ENCODE results near the gene GPR135. TPM values are rescaled to one million over a fixed set of nuclear protein-coding genes. Genes with fewer than 3 reads are reported as not detected.
"Not testable (repeated sequence)": the region's sequence is repeated elsewhere in the genome, so short reads cannot be mapped to it uniquely, and the experiment has no call there.

GPR135 gene
- total RNA-seq, 1 donor from 2014 or later: 0.68 TPM

DNA sequence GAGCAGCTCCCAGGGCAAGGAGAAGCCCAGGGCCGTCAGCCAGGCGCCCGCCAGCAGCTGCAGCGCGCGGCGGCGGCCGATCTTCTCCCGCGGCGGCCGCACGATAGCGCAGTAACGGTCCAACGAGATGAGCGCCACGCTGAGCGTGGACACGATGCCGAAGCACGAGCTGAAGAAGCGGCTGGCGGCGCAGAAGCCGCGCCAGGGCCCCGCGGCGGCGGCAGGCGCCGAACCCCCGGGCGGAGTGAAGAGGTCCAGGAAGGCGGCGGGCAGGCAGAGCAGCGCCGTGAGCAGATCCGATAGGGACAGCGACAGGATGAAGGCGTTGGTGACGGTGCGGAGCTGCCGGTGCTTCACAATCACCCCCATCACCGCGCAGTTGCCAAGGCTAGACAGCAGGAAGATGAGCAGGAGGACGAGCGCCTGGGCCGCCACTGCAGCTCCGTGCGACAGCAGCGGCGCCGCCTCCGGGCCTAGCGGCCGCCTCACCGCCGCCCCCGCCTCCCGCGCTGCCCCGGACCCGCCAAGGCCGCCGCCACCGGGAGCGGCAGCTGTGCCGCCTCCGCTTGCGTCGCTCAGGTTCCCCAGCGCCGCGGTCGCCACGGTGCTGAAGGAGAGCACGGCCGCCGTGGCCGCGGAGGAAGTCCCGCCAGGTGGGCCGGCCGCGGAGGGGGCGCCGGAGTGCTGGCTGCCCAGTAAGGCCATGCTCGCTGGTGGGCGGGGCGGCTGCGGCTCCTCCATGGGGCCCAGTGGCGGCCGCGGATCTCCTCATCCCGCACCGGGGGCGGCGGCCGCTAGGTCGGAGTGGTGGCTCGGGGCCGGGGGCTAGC is 479 bp downstream of the GPR135 start:
- peak; percentile 71 for DNase-seq

GRCh38 chr14:59463787-59464485 is 1.2 kb downstream of the GPR135 start:
- no peak for DNase-seq

GRCh38 chr14:59461891-59462290 is 3.3 kb downstream of the GPR135 start:
- no peak for DNase-seq

DNA sequence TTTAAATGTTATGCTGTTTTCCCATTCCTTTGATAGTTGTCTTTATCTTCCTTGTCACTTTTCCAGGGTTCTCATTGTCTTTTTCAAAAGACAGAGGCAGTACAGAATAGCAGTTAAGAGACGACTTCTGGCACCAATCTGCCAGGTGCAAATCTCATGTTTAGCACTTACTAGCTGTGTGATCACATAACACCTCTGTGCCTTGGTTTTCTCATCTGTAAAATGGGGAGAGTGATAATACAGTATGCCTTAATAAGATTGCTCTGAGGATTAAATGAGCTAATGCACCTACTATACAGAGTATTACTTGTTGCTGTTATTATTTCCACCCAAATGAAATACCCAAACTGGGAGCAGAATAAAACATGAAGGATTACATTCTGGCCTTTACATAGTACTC is 4.8 kb downstream of the GPR135 start:
- no peak for DNase-seq

DNA sequence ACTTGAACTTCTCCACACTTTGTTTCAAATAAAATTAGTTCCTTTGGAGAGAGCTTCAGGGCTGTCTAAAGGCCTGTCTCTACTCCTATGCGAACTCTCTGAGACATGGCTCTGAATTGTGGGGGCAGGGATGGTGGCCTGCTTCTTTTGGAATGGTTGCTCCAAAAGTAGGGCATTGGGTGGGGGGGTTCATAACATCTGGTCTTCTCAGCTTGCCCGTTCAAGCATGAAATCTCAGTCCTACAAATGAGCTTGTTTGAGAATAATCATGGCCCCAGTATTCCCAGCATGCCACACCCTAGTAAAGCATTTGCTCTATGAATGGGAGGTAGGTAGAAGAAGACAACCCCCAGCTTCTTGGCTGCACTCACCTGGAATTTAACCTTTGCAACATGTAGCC is 6.7 kb downstream of the GPR135 start:
- DNase-seq: no peak

DNA sequence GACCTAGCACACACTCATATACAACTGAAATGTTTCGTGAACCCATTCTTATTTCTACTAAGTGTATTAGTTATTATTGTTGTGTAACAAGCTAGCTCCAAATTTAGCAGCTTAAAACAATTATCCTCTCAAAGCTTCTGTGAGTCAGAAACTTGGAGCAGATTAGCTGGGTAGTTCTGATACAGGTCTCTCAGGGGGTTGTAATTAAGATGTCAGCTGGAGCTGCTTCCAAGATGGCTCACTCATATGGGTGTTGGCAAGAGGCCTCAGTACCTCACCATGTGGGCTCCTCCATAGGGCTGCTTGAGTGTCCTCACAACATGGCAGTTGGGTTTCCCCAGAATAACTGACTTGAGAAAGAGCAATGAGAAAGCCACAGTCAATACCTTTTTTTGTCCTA is 9.8 kb downstream of the GPR135 start:
- DNase-seq: no peak

- DNase-seq: no peak
These were observed 11.0 kb downstream of the GPR135 start for GRCh38 chr14:59454139-59454538.

GRCh38 chr14:59451849-59452248 is 13.3 kb downstream of the GPR135 start:
- no peak for DNase-seq

DNA sequence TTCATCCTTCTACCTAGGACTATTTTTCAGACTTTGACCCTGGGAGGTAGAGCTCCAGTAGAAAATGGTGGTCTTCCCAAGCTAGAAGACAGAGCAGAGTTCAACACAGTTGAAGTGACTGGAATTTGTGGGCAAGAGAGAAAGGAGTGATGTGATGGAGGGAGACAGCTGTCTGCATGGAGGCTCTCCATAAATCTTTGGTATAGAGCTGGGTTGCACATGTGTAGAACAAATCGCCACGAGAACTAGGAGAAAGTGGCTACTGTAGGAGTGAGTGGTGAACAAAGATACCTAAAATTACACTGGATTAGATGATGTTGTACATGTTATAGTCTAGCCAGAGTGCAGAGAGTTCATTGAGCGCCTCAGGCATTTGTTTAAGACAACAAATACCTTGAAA is 14.5 kb downstream of the GPR135 start:
- no peak for DNase-seq

GRCh38 chr14:59448673-59449072 is 16.5 kb downstream of the GPR135 start:
- not testable (repeated sequence) for DNase-seq

DNA sequence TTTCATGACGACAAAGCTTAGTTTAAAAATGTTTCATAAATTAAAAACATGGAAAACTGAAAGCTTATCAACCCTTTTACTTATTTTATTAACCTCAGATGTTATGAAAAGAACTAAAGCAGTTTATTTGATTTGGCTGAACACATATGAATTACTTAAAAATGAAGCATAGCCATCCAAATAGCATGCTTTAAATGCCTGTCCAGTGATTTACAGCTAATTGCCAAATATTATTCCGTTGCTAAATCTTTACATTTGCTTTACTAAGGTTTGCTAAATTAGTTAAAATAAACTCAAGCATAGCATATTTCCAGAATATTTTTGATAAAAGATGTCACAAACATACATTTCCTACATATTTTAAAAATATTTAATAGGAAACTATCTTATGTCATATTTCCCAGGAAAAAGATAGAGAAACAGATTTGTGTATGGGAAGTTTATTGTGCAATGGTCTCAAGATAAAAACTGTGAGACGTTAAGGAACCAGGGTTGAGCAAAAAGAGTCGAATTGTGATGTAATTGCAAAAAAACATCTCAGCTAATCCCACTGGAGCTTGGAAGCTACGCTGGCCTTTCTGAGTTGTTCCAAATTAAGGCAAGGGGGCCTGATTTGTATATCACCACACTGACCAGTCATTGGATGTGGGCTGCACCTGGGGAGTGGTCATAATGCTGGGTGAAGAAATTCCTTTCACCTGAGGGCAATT is 25.8 kb downstream of the GPR135 start:
- DNase-seq: no peak

DNA sequence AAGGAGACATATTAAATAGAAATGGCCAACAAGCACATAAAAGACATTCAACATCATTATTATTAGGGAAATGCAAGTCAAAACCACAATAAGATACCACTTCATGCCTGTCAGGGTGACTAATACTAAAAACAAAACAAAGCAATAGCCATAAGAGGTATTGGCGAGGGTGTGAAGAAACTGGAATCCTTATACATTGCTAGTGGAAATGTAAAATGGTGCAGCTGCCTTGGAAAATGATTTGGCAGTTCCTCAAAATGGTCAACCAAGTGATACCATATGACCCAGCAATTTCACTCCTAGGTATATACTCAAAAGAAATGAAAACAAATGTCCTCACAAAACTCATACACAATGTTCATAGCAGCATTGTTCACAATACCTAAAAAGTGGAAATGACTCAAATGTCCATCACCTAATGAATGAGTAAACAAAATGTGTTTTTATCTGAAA is 27.0 kb downstream of the GPR135 start:
- peak; percentile 41 for DNase-seq

GRCh38 chr14:59435987-59436386 is 29.2 kb downstream of the GPR135 start:
- DNase-seq: no peak

- DNase-seq: no peak
These were observed 30.1 kb downstream of the GPR135 start for GRCh38 chr14:59435101-59435500.

DNA sequence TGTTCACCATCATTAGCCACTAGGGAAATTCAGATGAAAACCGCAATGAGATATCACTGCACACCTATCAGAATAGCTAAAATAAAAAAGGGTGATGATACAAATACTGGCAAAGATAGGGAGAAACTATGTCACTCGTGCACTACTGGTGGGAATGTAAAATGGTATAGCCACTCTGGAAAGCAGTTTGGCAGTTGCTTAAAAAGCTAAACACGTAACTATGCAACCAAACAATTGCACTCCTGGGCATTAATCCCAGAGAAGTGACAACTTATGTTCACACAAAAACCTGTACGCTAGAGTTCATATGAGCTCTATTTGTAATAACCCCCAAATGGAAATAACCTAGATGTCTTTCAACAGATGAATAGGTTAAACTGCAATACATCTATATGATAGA is 35.4 kb downstream of the GPR135 start:
- DNase-seq: no peak

DNA sequence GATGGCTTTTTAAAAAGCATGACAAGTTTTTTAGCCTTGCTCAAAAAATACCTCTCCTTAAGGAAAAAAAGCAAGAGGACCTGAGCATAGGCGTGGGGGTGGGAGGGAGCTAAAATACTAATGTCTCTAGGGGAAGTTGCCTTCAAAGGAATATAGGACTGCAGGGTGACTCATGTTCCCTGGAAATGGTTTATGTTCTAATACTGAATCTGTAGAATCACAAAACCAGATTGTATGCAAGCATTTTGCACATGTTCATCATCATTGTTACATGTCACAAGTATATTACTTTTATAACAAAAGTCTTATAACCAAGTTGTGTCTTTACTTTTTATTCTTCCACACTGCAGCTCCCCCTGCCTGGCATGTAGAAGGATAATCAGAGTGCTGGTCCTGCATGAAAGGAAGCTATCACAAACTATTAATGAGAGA is 36.6 kb downstream of the GPR135 start:
- peak; percentile 53 for DNase-seq

GRCh38 chr14:59427653-59428580 is 37.3 kb downstream of the GPR135 start:
- no peak for DNase-seq

DNA sequence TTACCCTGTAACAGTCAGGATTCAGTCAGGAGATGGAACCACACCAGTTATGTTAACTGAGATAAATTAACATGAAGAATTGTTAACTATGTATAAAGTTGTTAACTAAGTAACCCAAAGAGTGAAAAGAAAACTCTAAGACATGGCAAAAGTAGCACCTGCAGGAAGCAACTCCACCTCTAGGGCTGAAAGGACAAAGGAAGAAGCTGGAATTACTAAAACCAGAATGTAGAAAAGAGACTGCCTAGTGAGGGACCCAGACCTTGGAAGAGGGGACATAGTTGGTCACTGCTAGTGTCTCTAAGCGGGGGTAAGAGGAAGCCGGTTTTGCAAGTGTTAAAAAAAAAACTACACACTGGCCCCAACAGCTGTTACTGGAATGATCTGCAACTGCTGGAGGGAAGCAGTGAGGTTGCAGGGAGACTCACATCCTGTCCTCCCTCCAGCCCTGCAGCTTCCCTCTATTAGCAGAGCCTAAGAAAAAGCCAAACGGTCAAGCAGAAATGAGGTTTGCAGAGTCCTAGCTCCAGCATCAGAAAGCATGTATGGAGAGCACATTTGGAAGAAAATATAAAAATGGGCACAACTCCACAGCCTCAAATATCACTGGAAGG is 39.8 kb downstream of the GPR135 start:
- no peak for DNase-seq

DNA sequence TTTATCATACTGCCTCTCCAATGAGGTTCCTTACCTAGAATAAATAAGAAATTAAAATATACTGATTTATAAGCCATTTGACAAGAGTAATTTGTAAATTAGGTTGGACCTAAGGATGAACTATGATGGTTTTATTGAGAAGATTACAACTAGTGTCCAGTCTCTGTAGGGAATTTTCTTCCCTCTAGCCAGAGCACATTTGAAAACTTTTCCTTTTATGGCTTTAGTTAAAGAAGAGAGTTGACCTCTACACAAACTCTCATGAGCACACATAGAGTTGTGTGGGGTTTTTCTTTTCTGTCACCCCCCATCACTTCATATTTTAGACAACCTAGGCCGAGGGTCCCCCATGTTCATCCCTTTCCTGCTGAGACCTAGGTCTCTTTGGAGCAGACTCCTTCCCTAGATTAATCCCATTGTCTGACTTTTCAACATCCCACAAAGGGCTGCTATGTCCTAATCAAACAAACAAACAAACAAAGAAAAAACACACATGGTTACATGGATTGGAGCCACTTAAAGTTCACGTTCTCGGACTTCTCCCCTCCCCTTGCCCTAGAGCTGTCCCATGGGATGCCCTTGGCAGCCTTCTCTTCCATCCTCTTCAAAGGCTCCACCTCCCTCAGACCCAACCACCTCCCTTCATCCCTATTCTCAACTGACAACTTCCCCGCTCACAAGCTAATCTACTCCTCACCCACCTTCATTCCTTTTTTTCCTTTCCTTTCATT is 40.7 kb downstream of the GPR135 start:
- no peak for DNase-seq

DNA sequence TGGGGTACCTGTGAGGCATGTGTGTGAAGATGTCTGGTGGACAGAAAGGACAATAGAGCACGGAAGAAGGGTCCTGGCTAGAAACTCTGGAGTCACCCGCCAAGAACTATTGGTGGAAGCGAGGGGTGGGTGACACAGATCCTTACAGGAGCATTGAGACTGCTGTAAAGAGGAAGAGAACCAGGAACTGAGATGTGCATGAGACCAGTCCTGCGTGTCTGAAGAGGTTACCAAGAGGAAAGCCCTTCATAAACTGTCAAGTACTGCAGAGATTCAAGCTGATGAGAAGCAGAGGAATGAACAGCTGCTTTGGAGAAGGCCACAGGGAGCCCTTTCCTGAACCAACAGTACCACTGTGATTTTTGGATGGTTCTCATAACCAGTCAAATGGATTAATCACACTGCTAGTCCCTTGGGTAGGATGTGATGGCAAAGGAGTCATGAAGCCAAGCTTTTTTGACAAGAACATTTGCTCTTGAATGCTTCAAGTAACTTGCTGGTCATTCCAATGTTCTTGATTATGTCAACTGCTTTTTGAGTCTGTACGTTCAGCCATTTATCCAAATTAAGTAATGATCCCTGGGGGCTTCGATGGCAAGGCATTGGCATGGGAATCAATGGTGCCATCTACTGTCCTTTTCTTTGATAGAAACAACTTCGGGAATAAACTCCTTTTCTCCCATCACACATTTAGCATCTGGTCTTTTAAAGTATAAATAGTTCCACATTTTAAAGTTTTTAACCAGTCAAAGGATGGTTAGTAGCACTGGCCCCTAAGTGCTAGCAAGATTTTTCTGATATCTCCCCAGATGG is 42.9 kb downstream of the GPR135 start:
- peak; percentile 41 for DNase-seq

Measured in dermis blood vessel endothelial cell (primary cell).